HepG2 (cell line): ENCODE results near the gene ARHGAP23. TPM values are rescaled to one million over a fixed set of nuclear protein-coding genes. Genes with fewer than 3 reads are reported as not detected.

Experiments used
- ATAC-seq: fragments of 200-7000 bp; cut with Tn5 transposase; 3 replicates; pipeline ENCODE4 v1.9.1; 2020; ENCODE audit warnings: mild to moderate bottlenecking, moderate library complexity
- BruUV-seq: library from RNA; stranded (reverse); fragments of 400-500 nt; replicated peaks from 2 replicates; lab custom pipeline; 2021; lab: Mats Ljungman, UMichigan
- CTCF ChIA-PET: fragments of 300-600 bp; formaldehyde crosslinking; extraction: SDS; loops from one replicate; lab custom pipeline; 2021; ENCODE audit warnings: low total read pairs, inconsistent platforms, low intra/inter-chr PET ratio; lab: Yijun Ruan, JAX
- POLR2A ChIA-PET: fragments of 350-600 bp; sonication (Branson Sonifier 250); formaldehyde crosslinking; loops from one replicate; lab custom pipeline; 2020; ENCODE audit warnings: antibody characterized with exemption, inconsistent platforms; lab: Yijun Ruan, JAX
- DNase-seq: peaks from one replicate; pipeline ENCODE4 v3.0.0-alpha.2; 2015; ENCODE audit warnings: low spot score
- FAIRE-seq: peaks from 3 replicates; lab custom pipeline; 2011; peaks lifted over from hg19 to GRCh38; lab: Jason Lieb, UNC
- H2AFZ ChIP-seq: one replicate; pipeline ENCODE4 v1.6.1; 2011; ENCODE audit warnings: low read length, inconsistent platforms
- H3K27ac ChIP-seq: fragments of 300-600 bp; 3 replicates; pipeline ENCODE4 v1.8.0; 2011; ENCODE audit warnings: mixed run types, mild to moderate bottlenecking, mixed read lengths, low read length, inconsistent platforms; ENCODE audit not compliant: insufficient read depth; ENCODE audit errors: extremely low read length
- H3K27me3 ChIP-seq, 2 experiments: fragments of 200-600 bp in 1 of 2; 2 replicates in 1 of 2; 3 replicates in 1 of 2; pipeline versions ENCODE4 v1.6.0 to v1.8.0; 2011; ENCODE audit warnings: low read length in 2 of 2, mild to moderate bottlenecking in 2 of 2, moderate library complexity in 2 of 2, inconsistent platforms in 1 of 2; ENCODE audit not compliant: insufficient read depth in 2 of 2, control insufficient read depth in 1 of 2
- H3K36me3 ChIP-seq, 2 experiments: fragments of 200-600 bp in 1 of 2; replicated peaks in 1 of 2; 2 replicates in 1 of 2; 3 replicates in 1 of 2; pipeline versions ENCODE4 v1.5.1 to v1.8.0; 2011; ENCODE audit warnings: low read length in 2 of 2, inconsistent platforms in 1 of 2; ENCODE audit not compliant: insufficient read depth in 2 of 2, control insufficient read depth in 1 of 2
- H3K4me1 ChIP-seq: 2 replicates; pipeline ENCODE4 v1.5.1; 2012; ENCODE audit warnings: low read length, inconsistent platforms; ENCODE audit not compliant: insufficient read depth
- H3K4me2 ChIP-seq: 2 replicates; pipeline ENCODE4 v1.6.0; 2011; ENCODE audit warnings: low read depth, low read length, inconsistent platforms
- H3K4me3 ChIP-seq, 3 experiments: fragments of 200-600 bp in 1 of 3; sonication (generic), shearing (Covaris generic) in 1 of 3; replicated peaks in 1 of 3; 2 replicates each; pipeline ENCODE4 v1.5.1; 2011 to 2016; ENCODE audit warnings: low read length in 3 of 3, inconsistent platforms in 2 of 3, low read depth in 2 of 3, mild to moderate bottlenecking in 2 of 3, control low read depth in 1 of 3, mixed read lengths in 1 of 3; ENCODE audit not compliant: insufficient read depth in 1 of 3
- H3K79me2 ChIP-seq: one replicate; pipeline ENCODE4 v1.6.1; 2011; ENCODE audit warnings: low read length, inconsistent platforms; ENCODE audit not compliant: insufficient read depth
- H3K9ac ChIP-seq: 2 replicates; pipeline ENCODE4 v1.6.0; 2011; ENCODE audit warnings: mild to moderate bottlenecking, low read depth, low read length, inconsistent platforms; ENCODE audit not compliant: insufficient read depth
- H3K9me3 ChIP-seq: 2 replicates; pipeline ENCODE4 v1.5.1; 2012; ENCODE audit warnings: mild to moderate bottlenecking, low read length
- H4K20me1 ChIP-seq: 2 replicates; pipeline ENCODE4 v1.6.0; 2011; ENCODE audit warnings: inconsistent platforms, mild to moderate bottlenecking, low read length, moderate library complexity; ENCODE audit not compliant: insufficient read depth
- AKNA ChIP-seq: sonication (generic); formaldehyde crosslinking; IDR thresholded peaks from 2 replicates; pipeline ENCODE4 v1.4.0; 2020; ENCODE audit warnings: missing genetic modification reagents, borderline replicate concordance
- ATF7 ChIP-seq, 2 experiments: fragments of 450-650 bp in 1 of 2; sonication (generic) in 1 of 2; formaldehyde crosslinking in 1 of 2; IDR thresholded peaks; 2 replicates each; pipeline versions ENCODE4 v1.4.0 to v1.6.1; 2016 to 2020; ENCODE audit warnings: antibody characterized with exemption in 1 of 2, mild to moderate bottlenecking in 1 of 2, missing genetic modification reagents in 1 of 2
- IKZF4 ChIP-seq: sonication (generic); formaldehyde crosslinking; IDR thresholded peaks from 2 replicates; pipeline ENCODE4 v1.5.1; 2020; ENCODE audit warnings: borderline replicate concordance, mild to moderate bottlenecking, low read depth, missing genetic modification reagents; ENCODE audit errors: not compliant biosample characterization
- KDM3A ChIP-seq: IDR thresholded peaks from 2 replicates; pipeline ENCODE4 v1.6.1; 2018; ENCODE audit warnings: low read depth, missing compliant biosample characterization
- MATR3 ChIP-seq: sonication (generic); formaldehyde crosslinking; IDR thresholded peaks from 2 replicates; pipeline ENCODE4 v1.4.0; 2020; ENCODE audit warnings: missing genetic modification reagents
- PITX1 ChIP-seq: sonication (generic); formaldehyde crosslinking; IDR thresholded peaks from 2 replicates; pipeline ENCODE4 v1.5.1; 2020; ENCODE audit warnings: mild to moderate bottlenecking, missing genetic modification reagents
- STAG1 ChIP-seq: sonication (generic); formaldehyde crosslinking; IDR thresholded peaks from 2 replicates; pipeline ENCODE4 v1.4.0; 2020; ENCODE audit warnings: missing genetic modification reagents
- ZFP41 ChIP-seq: sonication (generic); formaldehyde crosslinking; IDR thresholded peaks from 2 replicates; pipeline ENCODE4 v1.4.0; 2020; ENCODE audit warnings: mild to moderate bottlenecking, missing genetic modification reagents, borderline replicate concordance
- ZSCAN29 ChIP-seq: sonication (generic); formaldehyde crosslinking; conservative IDR thresholded peaks from 2 replicates; pipeline ENCODE4 v1.4.0; 2020; ENCODE audit warnings: mild to moderate bottlenecking, missing genetic modification reagents
- ZSCAN9 ChIP-seq: IDR thresholded peaks from 2 replicates; pipeline ENCODE4 v1.6.1; 2016; ENCODE audit warnings: borderline replicate concordance
- WGBS: methylation state at CpG from one replicate; pipeline ENCODE4 v1.1.6; 2017; ENCODE audit warnings: low lambda C conversion rate; 5-methylcytosine and 5-hydroxymethylcytosine counted together
- in situ Hi-C: cut with HindIII; loops from 2 replicates; pipeline ENCODE4 v1.10.0; 2017; ENCODE audit warnings: low pct_unique_long_range_greater_than_20kb; ENCODE audit not compliant: extremely low pct_ligation_motif_present
- intact Hi-C: fragments of 100-400 bp; cut with micrococcal nuclease; formaldehyde crosslinking; loops from one replicate; pipeline ENCODE4 v1.10.0; 2022; ENCODE audit not compliant: unreplicated experiment
- polyA plus RNA-seq, 8 experiments: library from polyadenylated mRNA; depleted of rRNA in 3 of 8; stranded (reverse) in 7 of 8; unstranded in 1 of 8; fragments of >200 nt; fragmentation: Illumina TruSeq in 4 of 8; extraction: Trizol in 4 of 8; gene quantifications; 2 replicates each; pipeline versions ENCODE4 v1.2.1 to v1.2.3, GENCODE V29; 2011 to 2016; ENCODE audit warnings: low read depth in 4 of 8, missing spikeins in 1 of 8, mixed read lengths in 1 of 8; ENCODE audit not compliant: insufficient read depth in 1 of 8
- total RNA-seq, 5 experiments: library from RNA; depleted of rRNA; stranded (reverse); fragments of >200 nt; fragmentation: Illumina TruSeq; extraction: Trizol; gene quantifications; 2 replicates each; pipeline ENCODE4 v1.2.3, GENCODE V29; 2016; ENCODE audit warnings: low read depth in 1 of 5

The ARHGAP23 gene
- total and polyA plus RNA-seq, 2 of the 13 experiments (the other 11 are each of a cell fraction or from before 2014, with no cell fraction given): 0.03 TPM; not detected in 1

GRCh38 chr17:38405654-38406053 is 22.6 kb upstream of the ARHGAP23 start (continued):
- TF ChIP-seq AKNA: no peak
- TF ChIP-seq STAG1: no peak
- no peak for TF ChIP-seq ZSCAN9
- no peak for TF ChIP-seq KDM3A (CRISPR knock-in tag)
- TF ChIP-seq ZFP41 (CRISPR knock-in tag): no peak

- no peak for DNase-seq
- Histone ChIP-seq H3K27ac (no peak overlapping the region), H3K27me3 (peaks cover 0 to 11% of the 10 kb centered on the region in 2 experiments; a peak in 2 of 5 replicates), H3K4me3 (no peak overlapping the region), H3K9ac (no peak overlapping the region), H3K36me3 (no peaks in the 10 kb centered on the region), H3K9me3 (no peaks in the 10 kb centered on the region), H3K79me2 (no peaks in the 10 kb centered on the region), H2AFZ (no peak overlapping the region), H3K4me1 (0 out of 2 replicates have a peak, but pooled peaks cover 5% of the 10 kb centered on the region), H3K4me2 (no peak overlapping the region), H4K20me1 (no peaks in the 10 kb centered on the region)
- in situ Hi-C loops (loop anchor here (5.0 kb wide), 1 partner anchor 63 kb away; no protein-coding TSS in a partner anchor), intact Hi-C loops (no loop called here)
- FAIRE-seq: no peak
- ChIA-PET POLR2A (no interaction called here), CTCF (no interaction called here)
- 50% methylated on average over 1 of the region's 1 CpG for WGBS
- TF ChIP-seq ATF7 (IDR thresholded peaks at IDR 0.05): no peak
- TF ChIP-seq ATF7 (CRISPR knock-in tag; IDR thresholded peaks at IDR 0.05): no peak
- TF ChIP-seq PITX1 (CRISPR knock-in tag): no peak
- no peak for TF ChIP-seq IKZF4 (CRISPR knock-in tag)
- TF ChIP-seq ZSCAN29: no peak
- TF ChIP-seq MATR3 (CRISPR knock-in tag): no peak
- no TSS peak for BruUV-seq
- no peak for ATAC-seq
Observed at GRCh38 chr17:38410201-38410600, 18.1 kb upstream of the ARHGAP23 start.
